DMS53 treated with DMSO at 0.1 percent for 48 hours (cell line): ENCODE results near the gene ZNF664.

Experiments used
- DNase-seq: peaks from one replicate; lab custom pipeline; 2025; ENCODE audit not compliant: unreplicated experiment; lab: John Stamatoyannopoulos, UW

ZNF664 gene

GRCh38 chr12:124007826-124008570 lies 35.0 kb downstream of the ZNF664 start:
- DNase-seq: no peak

DNA sequence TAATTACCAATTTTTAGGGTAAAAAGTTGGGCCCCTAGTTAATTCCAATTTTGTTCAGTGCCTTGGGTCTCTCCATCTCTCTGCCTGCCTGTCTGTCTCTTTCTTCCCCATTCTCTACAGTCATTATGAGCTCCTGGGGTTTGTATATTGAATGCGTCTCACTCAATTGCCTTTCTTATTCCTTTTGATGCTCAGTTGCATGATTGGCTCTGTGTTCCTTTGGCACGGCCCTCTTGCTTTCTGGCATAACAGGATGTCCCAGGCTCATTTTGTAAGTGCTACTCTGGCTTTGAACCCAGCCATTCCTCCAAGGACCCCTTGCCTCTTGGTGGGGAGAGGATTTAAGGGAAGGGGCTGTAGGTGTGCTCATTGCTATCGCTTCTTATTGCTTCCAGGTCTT lies 35.6 kb downstream of the ZNF664 start:
- DNase-seq: no peak

- DNase-seq: no peak
These were observed 36.8 kb downstream of the ZNF664 start for GRCh38 chr12:124009781-124010180.

DNA sequence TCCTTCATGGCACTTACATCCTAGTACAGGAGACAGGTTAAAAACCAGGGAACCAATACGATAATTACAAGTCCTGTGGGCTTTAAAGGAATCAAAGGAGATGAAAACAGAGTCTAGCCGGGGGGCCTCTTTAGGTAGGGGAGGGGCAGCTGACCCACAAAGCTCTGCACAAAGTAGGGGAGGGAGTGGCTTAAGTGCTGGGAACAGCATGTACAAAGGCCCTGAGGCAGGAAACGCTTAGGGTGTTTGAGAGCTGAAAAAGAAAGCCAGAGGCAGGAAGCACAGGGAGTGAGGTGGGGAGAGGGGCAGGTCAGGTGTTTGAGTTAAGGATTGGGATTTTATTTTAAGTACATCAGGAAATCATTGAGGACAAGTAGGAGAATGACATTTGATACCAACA lies 37.7 kb downstream of the ZNF664 start:
- no peak for DNase-seq

GRCh38 chr12:124011435-124012115 lies 38.6 kb downstream of the ZNF664 start:
- no peak for DNase-seq

DNA sequence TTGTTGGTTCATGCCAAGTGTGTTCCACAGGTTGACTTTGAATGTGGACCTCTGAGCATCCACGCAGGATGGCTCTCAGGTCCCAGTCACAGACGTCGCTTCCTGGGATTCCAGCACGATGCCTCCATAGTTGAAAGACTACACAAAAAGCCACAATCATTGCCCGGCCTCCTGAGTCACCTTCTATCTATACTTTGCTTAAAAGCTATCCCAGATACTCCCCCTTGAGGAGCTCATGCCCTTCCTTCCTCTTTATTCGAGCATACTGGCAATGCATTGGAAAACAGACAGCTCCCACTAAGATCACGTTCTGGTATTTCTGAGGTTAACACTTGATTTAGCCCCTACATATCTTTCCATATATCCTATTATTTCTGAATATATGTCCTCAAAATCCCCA lies 40.1 kb downstream of the ZNF664 start:
- DNase-seq: no peak

DNA sequence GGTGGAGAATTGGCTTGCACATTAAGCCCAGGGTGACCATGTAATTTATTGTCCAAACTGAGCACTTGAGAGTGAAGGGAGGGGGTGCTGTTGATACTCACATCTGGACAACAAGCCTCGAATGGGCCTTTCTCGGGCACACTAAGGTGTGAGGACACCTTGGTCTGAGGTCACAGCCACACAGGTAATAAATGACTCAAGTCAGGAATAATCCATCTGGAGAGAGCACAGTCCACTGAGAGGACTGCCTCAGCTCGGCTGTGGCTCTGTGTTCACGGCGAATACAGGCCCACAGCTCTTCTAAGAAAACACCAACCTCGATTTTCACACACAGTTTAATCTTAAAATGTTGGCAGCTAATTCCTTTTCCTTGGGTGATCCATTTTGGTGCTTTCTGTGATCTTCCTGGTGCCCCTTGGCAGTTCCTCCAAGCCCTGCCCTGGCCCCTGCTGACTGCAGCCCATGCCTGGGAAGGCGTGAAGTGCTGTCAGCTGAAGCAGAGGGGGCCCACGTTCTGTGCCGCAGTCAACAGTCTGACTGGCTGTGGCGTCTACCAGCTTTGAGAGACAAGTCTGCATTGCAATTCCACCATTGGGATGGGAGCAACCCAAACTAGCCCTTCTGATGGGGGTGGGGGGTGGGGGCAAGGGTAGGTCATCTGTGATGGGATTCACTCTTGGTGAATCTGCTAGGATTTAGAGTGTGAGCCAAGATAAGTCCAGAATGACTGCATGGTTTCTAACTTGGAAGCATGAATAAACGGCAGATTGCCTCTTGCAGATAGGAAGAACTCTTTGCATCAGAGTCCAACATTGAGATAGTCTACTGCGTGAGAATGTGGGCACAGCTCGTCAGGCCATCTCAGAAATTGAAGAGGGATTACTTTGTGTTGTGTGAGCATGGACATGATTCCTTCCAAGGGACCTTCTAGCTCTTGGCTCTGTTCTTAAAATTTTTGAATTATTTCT lies 42.8 kb downstream of the ZNF664 start:
- no peak for DNase-seq

- no peak for DNase-seq
These were observed 44.0 kb downstream of the ZNF664 start for GRCh38 chr12:124017064-124017463.

- no peak for DNase-seq
These were observed 45.5 kb downstream of the ZNF664 start for GRCh38 chr12:124018539-124018938.

GRCh38 chr12:124019115-124019514 lies 46.1 kb downstream of the ZNF664 start:
- no peak for DNase-seq

DNA sequence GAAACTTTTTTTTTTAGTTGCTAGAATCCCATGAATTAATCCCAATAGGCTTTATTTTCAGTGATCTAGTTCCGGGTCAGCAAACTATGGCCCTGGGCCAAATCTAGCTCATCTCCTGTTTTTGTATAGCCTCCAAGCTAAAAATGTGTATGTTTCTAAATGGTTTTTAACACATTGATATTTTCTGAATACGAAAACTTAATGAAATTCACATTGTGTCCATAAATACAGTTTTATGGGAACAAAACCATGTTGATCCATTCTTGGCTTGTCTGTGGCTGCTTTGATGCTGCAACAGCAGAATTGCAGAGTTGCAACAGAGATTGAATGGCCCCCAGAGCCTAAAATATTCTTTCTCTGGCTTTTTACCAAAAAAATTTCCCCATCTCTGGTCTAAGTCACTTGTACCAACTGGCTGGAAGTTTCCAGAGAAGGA lies 47.5 kb downstream of the ZNF664 start:
- DNase-seq: no peak

DNA sequence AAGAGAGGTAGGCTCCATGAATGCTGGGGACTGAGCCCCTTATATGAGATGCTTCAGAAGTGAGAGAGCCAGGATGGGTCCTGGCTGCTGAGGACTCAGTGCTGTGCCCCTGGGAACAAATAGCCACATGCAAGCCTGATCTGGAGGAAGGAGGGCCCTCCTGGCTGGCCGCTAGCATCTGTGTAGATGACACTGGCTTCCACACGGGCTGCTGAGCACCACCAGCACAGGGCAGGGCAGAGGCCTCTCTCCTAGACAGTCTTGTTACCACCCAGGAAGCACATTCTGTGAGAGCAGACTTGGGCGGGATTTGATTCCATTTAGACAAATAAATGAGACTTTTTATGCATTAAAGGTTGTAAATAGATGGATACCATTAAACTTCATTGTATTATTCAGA lies 48.0 kb downstream of the ZNF664 start:
- DNase-seq: no peak

DNA sequence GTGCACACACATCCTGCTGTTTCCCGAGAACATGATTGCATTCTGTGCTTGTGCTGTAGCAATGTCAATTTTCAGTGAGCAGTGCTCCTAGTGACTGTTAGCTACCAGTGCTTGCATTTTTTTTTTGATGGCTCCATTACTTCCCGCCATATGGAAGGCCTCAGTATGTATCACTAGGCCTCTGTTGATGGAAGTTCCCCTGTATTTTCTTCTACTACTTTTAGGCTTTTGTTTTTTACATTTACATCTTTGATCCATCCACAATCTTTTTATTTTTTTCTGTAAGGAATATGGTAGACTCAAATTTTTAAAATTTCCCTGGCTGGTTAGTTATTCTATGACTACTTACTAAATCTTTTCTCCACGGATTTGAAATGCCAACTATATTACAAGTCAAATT lies 49.1 kb downstream of the ZNF664 start:
- DNase-seq: no peak

DNA sequence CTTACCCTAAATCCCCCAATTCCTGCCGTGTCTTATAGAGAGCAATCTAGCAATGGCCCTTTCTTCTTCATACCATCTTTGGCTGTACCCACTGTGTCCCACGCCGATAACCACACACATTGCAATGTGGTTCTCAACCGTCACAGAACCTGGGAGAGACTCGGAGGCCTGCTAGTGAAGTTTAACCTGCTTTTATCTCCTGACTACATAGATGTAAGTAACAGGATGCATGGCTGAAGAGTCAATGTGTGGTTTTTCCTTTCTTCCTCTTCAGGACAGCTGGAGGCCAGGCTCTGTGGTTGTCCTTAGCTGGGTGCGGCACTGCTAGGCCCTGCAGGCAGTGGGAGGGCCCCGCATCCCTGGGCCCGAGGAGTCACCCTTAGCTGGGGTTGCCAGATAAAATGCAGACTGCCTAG lies 51.3 kb downstream of the ZNF664 start:
- no peak for DNase-seq

DNA sequence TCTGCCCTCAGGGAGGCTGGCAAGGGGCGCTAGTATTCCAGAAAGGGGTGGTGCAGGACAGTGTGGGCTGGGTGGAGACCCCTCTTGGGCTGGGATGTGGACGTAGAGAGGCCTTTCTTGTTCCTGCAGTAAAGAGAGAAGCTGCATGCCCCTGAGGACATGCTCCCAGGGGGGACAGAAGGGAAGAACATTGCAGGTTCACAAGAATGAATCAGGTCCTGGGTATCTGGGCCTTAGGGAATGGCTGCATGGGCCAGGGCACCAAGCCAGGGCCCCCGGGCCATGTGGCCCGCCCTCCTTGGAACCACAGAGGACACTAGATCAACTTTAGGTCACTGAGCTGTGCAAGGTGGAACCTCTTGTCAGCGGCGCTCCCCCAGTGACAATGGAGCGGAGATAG lies 51.8 kb downstream of the ZNF664 start:
- DNase-seq: no peak

- no peak for DNase-seq
These were observed 52.6 kb downstream of the ZNF664 start for GRCh38 chr12:124025661-124026060.

DNA sequence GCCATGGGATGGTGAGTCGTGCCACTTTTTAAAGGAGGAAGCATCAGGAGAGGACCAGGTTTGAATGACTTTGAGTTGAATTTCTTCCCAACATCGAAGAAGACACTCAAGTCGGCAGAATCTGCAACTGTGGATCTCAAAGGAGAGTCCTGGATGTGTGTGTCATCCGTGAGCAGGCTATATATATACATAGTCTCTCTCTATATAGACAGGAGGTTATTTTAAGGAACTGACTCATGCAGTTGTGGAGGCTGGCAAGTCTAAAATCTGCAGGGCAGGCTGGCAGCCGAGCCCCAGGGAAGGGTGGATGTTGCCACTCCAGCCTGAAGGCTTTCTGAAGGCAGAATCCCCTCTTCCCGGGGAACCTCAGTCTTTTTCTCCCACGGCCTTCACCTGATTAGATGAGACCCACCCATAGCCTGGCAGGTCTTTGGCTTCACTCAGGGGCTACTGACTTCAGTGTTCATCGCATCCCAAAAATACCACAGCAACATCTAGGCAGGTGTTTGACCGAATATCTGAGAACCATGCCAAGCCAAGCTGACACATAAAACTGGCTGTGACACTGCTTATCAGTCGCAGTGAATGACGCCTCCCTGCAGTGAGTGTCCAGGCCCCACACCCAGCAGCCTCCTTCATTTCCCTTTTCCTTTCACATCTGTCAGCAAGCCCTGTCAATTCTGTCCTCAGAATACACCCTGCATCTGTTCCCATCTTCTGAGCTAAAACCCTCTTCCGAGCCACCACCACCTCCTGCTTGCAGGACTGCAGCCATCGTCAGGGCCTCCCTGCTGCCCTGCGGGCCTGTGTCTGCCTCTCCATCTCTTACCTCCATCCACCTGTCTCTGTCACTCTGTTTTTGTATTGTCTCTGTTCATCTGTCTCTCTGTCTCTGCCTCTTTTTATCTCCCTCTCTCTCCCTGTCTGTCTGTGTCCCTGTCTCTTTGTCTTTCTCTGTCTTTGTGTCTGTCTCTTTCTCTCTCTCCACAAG lies 54.0 kb downstream of the ZNF664 start:
- DNase-seq: no peak

- no peak for DNase-seq
These were observed 54.9 kb downstream of the ZNF664 start for GRCh38 chr12:124027753-124028554.

- no peak for DNase-seq
These were observed 55.5 kb downstream of the ZNF664 start for GRCh38 chr12:124028555-124028925.

- DNase-seq: no peak
These were observed 57.0 kb downstream of the ZNF664 start for GRCh38 chr12:124030008-124030407.
